SKM-1 treated with dmso at 0.1 percent for 144 hours (cell line): ENCODE data around the gene LCE3E.
A peak's percentile ranks its signal among the peaks of the same experiment; 100 is the strongest.
"Not testable (repeated sequence)": the region's sequence is repeated elsewhere in the genome, so short reads cannot be mapped to it uniquely, and the experiment has no call there.

Experiments
- DNase-seq: peaks from one replicate; lab custom pipeline; 2025; ENCODE audit not compliant: unreplicated experiment; lab: John Stamatoyannopoulos, UW

Gene LCE3E, protein sequence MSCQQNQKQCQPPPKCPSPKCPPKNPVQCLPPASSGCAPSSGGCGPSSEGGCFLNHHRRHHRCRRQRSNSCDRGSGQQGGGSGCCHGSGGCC

GRCh38 chr1:152566681-152567080, at the start of gene LCE3E:
TSS of gene LCE3E (minus strand) at chr1:152566780. CDS start at chr1:152566208, 572 bp downstream.
- DNase-seq, result no peak

DNA sequence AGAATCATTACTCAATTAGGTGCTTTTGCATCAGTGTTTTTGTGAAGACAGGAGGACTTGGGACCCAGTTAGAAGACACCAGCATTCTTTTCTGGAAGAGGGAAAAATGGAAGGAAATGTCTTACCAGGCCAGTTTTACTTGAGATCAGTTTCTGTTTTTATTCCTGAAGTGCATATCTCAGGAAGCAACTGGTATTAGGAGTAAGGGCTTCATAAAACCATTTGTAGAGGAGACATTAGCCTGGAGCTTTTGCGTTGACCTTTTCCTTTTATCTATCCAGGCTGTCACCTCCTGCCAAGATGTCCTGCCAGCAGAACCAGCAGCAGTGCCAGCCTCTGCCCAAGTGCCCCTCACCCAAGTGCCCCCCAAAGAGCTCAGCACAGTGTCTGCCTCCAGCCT, 46.9 kb upstream of the LCE3E start, which contains the start of gene LCE3B:
LCE3B (plus strand) TSS at position 301 of the 400 bp plus-strand sequence; CDS start at position 301, 0 bp downstream.
- DNase-seq, result no peak

DNA sequence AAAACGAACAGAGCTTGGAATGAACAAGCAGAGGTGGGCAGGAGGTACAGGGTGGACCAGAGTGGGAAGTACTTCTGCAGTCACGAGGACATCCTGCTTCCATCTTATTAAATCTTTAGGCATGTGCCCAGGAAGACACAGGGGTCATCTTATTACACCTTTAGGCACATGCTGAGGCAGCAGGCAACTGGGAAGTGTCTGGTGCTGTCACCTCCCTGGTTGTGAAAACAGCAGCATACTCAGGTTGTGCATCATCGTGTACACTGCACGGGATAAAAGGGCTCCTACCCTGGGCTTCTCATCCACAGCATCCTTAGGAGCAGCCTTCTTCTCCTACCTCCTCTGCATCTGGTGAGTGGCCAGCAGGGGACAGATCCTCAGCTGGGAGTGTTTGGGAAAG, 33.4 kb upstream of the LCE3E start, which contains the start of gene LCE3C:
LCE3C (plus strand) TSS at position 301 of the 400 bp plus-strand sequence. CDS start 498 bp downstream, outside the sequence.
- no peak for DNase-seq

DNA sequence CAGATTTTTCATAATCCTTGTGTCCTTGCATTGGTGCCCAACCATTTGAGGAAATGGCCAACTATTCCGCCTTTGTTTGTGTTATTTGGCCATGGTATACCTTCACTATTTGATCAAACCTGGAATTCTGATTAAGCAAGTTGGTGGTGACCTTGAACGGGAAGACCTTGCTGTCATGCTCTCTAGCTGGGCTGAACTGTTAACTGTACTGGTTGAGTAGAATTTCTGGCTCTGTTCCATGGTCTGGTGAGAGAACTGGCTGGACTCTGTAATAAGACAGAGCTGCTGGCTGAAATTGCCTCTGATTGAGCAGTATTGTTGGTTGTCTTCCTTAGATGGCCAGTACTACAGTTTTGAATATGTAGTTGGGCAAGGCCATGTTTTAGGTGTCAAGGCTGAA, 30.4 kb upstream of the LCE3E start:
- DNase-seq, result no peak

- DNase-seq, result no peak
Observed at GRCh38 chr1:152585586-152585985, 19.0 kb upstream of the LCE3E start.

DNA sequence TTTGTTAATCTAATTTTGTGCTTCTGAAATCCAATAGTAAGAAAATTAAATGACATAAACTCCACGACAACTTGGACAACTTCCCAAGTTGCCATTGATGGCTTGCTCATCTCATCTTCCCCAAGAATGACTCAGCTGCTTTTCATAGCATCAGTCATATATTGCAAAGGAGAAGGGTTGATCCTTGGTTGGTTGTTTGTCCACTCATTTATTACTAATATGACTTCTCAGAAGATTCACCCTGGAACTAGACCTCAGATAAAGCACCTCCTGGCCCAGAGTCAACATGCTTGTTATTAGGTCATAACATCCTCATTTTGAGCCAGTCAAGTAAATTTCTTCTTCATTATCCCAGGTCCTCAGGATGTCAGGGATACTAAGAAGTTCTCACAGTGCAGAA, 16.1 kb upstream of the LCE3E start:
- DNase-seq, result no peak

DNA sequence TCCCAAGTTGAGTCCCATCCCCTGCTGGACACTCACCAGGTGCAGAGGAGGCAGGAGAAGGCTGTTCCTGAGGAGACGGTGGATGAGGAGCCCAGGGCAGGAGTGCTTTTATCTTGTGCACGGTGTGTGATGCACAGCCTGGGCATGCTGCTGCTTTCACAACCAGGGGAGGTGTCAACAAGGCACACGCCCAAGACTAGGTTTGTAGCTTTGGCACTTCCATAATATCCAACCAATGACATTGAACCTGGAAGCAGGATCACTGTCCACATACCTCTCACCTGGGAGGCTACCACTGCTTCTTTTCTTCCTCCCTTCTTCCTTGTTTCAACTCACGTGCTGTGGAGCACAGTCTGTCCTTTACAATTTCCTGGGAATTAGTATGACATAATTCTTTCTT, 13.9 kb upstream of the LCE3E start, which contains the start of gene LCE3D:
LCE3D (minus strand) TSS at position 84 of the 400 bp plus-strand sequence. CDS start 580 bp downstream, outside the sequence.
- no peak for DNase-seq

GRCh38 chr1:152579526-152579925, 12.9 kb upstream of the LCE3E start:
- not testable (repeated sequence) for DNase-seq

- no peak for DNase-seq
Observed at GRCh38 chr1:152577168-152577567, 10.6 kb upstream of the LCE3E start.

- DNase-seq, result no peak
Observed at GRCh38 chr1:152565535-152566215, 905 bp downstream of the LCE3E start.

GRCh38 chr1:152565115-152565514, 1.5 kb downstream of the LCE3E start:
- no peak for DNase-seq

- DNase-seq, result not testable (repeated sequence)
Observed at GRCh38 chr1:152548358-152548757, 18.2 kb downstream of the LCE3E start.

- DNase-seq, result no peak
Observed at GRCh38 chr1:152546704-152547103, 19.9 kb downstream of the LCE3E start.

GRCh38 chr1:152543820-152544219, 22.8 kb downstream of the LCE3E start:
- DNase-seq, result no peak

DNA sequence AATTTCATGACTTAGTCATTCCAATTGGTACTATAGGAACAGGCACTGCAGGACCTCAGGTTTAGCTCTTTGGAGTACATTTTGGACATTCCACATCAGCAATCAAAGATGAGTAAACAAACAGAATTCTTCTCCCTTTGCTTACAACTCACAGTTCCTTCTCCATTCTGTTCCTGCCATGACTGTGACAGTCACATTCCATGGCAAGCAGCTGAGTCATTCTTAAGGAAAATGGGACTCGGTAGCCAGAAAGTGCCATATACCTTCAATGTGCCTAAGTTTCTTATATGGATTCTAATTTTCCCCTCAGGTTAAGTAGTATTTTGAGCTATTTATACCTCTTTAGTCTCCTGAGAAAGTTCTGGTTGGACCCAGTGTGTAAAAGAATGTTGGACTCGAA, 26.7 kb downstream of the LCE3E start:
- no peak for DNase-seq

GRCh38 chr1:152537496-152537895, 29.1 kb downstream of the LCE3E start:
- DNase-seq, result no peak

DNA sequence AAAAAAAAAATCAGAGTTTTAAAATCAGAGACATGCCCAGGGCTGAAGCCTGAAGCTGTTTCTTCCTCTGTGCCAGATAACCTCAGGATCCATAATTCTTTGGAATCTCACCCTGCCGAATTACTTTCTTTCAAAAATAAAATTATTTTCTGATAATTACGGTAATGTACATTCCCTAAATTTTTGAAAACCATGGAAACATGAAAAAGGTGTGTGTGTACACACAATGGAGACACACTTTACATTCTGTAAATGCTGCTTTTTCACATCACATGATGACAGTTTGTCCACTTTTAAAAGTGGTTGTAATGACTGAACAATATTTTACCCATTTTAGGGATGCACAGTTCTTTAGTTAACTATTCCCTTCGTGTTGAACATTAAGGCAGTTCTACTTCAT, 30.8 kb downstream of the LCE3E start:
- DNase-seq, result no peak

DNA sequence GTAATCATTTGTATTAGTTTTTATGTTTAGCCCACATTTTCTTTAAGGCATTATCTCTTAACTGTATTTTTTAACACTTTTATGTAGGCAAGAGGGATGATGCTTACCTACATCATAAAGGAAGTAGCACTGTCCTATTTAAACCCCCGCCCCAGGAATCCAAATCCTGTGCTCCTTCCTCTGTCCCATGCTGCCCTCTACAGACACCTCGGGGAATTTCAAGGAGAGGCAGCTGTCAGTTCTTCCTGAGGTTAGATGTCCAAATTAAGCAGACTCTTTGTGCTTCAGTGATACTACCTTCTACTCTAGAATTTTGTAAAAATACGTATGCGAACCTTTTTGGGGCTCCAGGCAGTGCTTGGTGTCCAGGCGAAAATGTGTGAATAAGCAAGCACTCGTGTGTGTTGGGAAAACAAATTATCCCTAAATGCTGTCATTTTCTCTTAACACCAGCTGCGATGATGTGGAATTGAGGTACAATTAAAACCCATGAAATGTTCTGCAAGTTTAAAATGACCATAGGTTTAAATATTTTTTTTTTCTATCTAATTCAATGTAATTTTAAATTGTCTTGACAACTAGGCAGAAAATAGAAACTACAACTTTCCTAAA, 33.1 kb downstream of the LCE3E start:
- peak; percentile 39 for DNase-seq

DNA sequence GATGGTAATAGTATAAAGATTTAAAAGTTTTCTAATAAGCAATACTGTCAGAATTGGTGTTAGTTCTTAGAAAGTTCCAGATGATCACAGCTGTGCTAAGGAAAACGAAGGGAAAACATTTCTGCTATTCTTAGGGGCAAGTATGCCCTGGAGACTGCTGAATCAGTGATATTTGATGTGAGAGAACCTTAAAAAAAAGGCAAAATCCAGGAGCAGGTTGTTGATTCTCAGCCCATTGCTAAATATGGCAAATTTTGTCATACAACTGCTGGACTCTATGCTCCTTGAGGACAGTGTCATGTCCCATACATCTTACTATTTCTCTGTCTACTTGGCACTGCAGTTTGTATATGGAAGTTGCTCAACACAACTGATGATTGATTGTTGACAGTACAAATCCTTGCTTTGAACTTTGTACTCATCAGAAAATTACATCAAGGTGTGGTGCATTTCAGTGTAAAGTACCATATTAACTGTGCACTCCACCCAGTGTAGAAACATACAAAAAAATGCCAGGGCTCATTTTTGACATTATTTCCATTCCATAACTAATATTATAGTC, 41.4 kb downstream of the LCE3E start:
- no peak for DNase-seq

- DNase-seq, result no peak
Observed at GRCh38 chr1:152520561-152521090, 46.0 kb downstream of the LCE3E start.

DNA sequence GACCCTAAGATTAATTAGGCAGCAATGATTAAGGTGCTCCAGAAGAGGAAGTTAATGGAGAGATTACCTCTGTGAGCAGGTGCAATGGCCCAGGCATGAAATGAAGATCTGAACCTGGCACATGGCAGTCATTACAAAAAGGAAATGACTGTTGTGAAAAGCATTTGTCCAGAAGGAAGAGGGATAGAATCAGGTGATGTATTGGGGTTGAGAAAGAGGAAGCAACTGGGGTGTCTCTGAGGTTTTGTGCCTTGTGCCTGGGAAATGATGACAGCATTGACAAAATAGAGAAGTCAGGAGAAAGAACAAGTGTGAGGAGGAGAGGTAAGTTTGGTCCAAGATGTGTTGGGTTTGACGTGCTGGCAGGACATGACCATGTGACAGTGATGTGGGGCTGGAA, 46.7 kb downstream of the LCE3E start:
- peak; percentile 86 for DNase-seq
